ENCODE measurements around the gene EFCAB6.

The EFCAB6 gene

GRCh38 chr22:43847376-43848289 lies 35.5 kb upstream of the EFCAB6 start:
- DNase-seq = no peak

- DNase-seq = no peak
These were observed 34.9 kb upstream of the EFCAB6 start for GRCh38 chr22:43846966-43847365.

DNA sequence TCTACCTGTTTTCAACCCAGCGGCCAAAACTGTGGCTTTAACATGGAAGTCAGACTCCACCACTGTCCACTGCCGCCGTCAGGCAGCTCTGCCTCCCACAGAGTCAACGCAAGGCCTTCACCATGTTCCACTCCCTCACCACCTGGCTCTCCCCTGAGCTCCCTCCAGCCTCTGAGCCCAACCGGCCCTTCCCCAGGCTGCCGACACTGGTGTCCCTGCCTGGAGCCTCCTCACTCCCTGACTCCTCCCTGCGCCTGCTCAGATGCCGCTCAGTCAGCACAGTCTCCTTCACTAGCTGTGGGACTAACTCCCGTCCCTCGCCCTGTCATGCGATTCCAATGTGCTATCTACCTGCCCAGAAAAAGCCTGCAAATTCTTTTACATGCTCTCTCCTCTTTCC lies 33.9 kb upstream of the EFCAB6 start:
- DNase-seq = no peak

GRCh38 chr22:43844560-43845545 lies 32.7 kb upstream of the EFCAB6 start:
- no peak for DNase-seq

- DNase-seq = no peak
These were observed 31.9 kb upstream of the EFCAB6 start for GRCh38 chr22:43843783-43844530.

- DNase-seq = no peak
These were observed 29.6 kb upstream of the EFCAB6 start for GRCh38 chr22:43841742-43842141.

- no peak for DNase-seq
These were observed 28.7 kb upstream of the EFCAB6 start for GRCh38 chr22:43840851-43841250.

DNA sequence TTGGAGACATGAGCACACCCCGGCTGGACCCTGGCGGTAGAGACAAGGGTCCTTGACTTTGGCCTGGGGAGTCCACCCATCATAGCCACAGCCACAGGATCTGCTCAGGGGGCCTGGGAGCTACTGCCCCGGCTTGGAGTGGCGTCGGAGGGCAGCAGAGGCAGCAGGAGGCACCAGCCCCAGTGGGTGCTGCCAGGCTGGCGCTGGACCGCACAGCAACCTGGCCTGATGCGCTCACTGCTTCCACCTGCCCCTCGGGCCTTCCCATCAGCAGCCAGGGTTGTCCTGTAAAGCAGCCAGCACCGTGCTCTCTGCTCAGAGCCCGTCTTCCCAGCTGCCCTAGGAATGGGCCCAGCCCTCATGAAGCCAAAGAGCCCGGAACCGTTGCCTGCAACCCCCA lies 28.3 kb upstream of the EFCAB6 start:
- no peak for DNase-seq

GRCh38 chr22:43839781-43840180 lies 27.7 kb upstream of the EFCAB6 start:
- DNase-seq = no peak

DNA sequence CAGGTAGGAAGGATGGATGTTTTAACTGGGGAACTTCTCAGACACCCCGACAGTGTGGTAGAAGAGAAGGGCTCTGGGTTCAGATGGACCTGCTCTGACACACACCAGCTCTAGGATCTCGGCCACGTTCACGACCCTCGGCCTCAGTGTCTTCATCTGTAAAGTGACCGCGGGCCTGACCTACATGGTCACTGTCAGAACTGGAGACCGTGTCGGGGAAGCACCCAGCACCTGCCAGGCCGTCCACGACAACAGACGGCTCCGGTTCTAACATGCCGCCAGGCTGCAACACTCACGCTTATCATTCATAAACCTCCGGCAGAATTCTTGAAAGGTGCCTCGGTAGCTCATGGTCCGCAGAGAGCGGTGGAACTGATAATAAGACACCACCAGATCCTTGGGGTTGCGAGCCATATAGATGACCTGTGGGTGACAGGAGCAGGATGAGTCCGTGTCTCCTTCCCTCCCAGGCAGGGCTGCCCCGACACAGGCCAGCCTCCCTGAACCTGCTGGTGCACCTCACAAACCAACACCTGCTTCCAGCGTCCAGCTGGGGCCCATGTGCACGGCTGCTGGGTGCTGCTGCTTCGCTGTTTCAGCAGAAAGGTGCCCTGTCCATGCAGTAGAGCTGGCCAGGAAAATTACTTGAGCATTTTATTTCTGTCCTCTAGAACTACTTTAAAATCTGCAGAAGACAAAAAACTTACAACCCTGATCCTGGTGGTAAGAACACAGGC lies 26.6 kb upstream of the EFCAB6 start:
- DNase-seq = no peak

GRCh38 chr22:43838161-43838560 lies 26.1 kb upstream of the EFCAB6 start:
- no peak for DNase-seq

DNA sequence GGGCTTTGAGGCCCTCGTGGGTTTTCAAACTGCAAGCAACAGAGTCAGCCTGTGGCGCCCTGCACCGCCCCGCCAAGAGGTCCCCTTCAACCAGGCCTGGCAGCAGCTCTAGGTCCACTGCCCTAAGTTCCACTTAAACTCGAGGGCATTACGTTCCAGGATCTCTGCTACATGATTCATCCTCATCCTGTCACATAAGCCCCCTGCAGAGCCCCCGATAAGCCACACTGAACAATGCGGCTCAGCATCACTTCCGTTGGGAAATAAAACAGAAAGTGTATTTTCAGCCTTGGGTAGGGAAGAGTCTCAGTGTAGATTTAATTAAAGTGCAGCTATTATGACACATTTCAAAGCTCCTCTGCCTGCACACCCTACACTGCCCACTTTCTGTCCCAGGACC lies 25.6 kb upstream of the EFCAB6 start:
- no peak for DNase-seq

DNA sequence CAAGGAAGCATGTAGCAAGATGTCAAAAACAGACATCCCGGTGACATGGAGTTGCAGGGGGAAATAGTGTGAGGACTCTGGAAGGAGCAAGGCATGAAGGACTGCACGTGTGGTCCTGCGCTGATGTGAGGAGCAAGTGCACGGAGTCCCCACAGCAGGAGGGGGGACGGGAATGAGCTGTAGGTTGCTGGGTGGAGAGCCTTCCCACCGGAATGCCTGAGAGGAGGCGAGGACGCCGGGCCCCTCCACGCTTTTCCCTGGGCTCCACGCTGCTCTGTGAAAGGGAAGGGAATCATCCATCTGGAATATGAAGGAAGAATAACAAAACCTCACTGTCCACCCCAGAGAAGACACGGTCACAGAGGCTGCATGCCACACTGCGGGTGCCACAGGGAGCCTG lies 23.6 kb upstream of the EFCAB6 start:
- DNase-seq = no peak

DNA sequence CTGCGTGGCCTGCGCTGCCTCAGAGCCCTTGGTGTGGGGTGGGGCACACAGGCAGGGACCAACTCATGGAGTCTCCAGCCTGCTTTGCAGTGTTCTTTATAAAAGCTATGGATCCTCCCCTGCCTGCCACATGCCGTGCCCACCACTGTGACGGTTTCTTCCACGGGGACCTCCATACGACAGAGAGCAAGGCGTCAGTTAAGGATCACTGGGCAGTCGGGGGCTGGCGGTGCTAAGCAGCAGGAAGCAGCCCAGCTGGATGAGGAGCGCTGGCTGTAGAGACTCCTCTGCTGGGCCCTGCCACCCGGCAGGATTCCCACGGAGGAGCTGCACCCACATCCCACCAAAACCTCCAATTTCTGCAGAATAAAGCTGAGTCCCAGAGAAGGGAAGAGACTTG lies 23.1 kb upstream of the EFCAB6 start:
- DNase-seq = no peak

DNA sequence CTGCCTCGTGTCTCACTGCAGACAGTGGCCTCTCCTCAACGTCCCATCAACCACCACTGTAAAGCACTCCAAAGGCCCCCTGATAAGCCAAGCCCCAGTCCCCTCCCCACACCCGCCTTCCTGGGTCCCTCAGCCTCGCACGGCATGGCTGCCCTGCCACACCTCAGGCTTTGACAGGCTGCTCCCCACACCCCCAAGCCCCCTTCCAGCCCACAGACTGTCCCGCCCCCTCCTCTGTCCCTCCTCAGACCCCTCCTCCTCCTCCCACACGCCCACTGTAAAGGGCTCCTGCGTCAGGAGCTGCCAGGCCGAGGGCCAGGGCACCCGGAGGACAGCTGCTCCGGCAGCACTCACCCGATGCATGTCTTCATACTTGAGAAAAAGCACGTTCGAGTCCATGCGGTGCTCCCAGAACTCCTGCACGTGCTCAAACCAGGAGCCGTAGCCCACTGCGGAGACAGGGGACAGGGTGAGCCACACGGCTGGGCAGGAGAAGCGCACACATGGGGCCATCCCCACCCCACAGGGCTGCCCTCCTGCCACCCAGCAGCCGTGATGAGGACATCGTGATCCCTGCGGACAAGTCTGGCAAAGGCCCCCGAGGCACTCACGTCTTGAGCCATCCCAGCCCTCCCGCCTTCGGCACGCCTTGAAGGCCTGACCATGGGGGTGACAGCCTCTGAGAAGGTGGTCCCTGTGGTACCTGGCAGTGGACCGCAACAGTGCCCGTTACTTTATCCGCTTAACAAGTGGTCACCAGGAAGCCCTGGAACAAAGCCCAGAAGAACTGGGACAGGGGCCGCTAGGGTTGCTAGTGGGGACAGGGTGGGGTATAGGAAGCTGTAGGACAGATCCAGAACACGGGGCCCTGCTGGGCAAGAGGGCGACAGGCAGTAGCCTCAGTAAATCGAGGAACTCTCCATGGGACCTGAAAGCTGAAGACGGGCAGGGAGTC lies 21.5 kb upstream of the EFCAB6 start:
- no peak for DNase-seq

DNA sequence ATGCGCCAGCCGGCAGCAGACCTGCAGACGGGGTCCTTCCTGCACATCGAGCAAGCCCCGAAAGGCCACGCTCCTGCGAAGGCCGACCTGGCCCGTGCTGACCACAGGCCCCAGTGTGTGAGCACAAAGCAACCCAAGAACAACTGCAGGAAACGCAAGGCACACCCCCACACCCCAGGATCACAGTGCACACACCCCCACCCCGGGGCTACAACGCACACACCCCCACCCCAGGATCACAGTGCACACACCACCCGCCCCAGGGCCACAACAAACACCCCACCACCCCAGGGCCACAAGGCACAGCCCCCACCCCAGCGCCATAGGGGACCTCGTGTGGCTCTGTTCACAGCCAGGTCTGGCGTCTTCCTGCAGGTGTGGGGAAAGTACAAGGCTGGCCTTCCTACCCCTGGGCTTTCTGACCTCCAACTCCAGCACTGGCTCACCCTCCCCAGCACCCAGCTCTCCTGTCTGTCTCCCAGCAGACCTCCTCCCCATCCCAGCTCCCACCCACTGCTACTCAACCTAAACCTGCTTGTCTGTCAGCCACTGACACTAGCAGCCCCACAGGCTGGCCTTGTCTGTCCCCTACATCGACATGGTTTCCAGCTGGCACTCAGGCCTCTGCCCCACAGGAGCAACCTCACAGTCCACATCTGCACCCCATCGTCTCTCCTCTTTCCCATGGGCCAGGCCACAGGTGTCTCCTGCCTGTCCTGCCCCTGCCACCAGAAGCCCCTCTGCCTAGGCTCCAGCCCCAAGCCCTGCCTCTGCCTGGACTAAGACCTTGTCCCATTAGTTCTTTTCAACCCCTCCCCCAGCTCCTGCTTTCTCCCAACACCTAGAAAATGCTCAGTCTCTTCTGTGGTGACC lies 20.5 kb upstream of the EFCAB6 start:
- DNase-seq = no peak

GRCh38 chr22:43831561-43832392 lies 19.7 kb upstream of the EFCAB6 start:
- DNase-seq = no peak

GRCh38 chr22:43830931-43831560 lies 18.9 kb upstream of the EFCAB6 start:
- no peak for DNase-seq
